ES-I3 (cell line): ENCODE results near the gene CA10.

Experiments
- H3K36me3 ChIP-seq: 2 replicates; pipeline ENCODE4 v1.6.1; 2013; ENCODE audit warnings: mild to moderate bottlenecking, low read length, control low read depth, moderate library complexity; ENCODE audit not compliant: insufficient read depth
- H3K4me1 ChIP-seq: 2 replicates; pipeline ENCODE4 v1.6.1; 2013; ENCODE audit warnings: mild to moderate bottlenecking, control low read depth, low read length; ENCODE audit not compliant: insufficient read depth
- H3K9ac ChIP-seq: 2 replicates; pipeline ENCODE4 v1.6.1; 2013; ENCODE audit warnings: low read depth, mild to moderate bottlenecking, low read length, moderate library complexity
- H3K9me3 ChIP-seq: 2 replicates; pipeline ENCODE4 v1.6.1; 2013; ENCODE audit warnings: mild to moderate bottlenecking, low read length, moderate library complexity; ENCODE audit not compliant: control insufficient read depth, insufficient read depth

Gene CA10

GRCh38 chr17:51661403-51661802, 497.1 kb downstream of the CA10 start:
- no peaks in the 10 kb centered on the region for H3K4me1 ChIP-seq
- no peaks in the 10 kb centered on the region for H3K36me3 ChIP-seq
- H3K9me3 ChIP-seq: no peaks in the 10 kb centered on the region
- H3K9ac ChIP-seq: no peak overlapping the region

DNA sequence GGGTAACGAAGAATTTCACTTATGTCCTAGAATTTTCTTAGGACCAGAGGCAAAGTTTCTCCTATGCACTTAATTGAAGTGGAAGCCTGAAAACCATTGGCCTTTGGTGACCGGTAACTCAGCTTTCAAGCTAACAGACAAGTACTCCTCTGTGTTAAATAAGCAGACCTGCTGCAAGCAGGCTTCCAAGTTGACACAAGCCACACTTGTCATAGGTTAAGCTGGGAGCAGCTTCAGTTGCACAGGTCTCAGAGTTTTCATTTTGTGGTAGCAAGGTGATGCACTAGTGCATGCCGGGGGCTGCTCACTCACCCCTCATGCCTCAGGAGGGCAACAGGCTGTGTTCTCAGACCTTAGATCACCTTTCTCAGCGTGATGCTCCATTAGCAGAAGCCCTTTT, 498.2 kb downstream of the CA10 start:
- no peaks in the 10 kb centered on the region for H3K9me3 ChIP-seq
- no peak overlapping the region for H3K9ac ChIP-seq
- no peaks in the 10 kb centered on the region for H3K4me1 ChIP-seq
- no peaks in the 10 kb centered on the region for H3K36me3 ChIP-seq

DNA sequence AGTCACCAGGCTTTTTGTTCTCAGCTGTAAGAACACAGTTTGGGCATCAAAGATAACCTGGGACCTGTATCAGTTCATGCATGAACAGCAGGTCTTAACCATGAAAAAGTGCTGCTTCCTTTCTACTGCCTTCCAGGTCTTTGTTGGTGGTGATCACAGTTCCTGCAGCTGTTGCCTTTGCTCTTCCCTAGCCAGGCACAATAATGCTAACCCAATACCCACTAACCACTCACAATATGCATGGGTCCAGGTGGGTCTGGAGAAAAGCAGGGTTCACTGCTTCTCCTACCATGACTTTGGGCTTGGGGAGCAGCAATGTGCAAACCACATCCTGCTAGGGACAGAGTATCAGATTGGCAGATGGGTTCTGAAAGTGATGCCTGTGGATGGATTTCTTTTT, 501.3 kb downstream of the CA10 start:
- no peaks in the 10 kb centered on the region for H3K4me1 ChIP-seq
- H3K9ac ChIP-seq: no peak overlapping the region
- no peaks in the 10 kb centered on the region for H3K36me3 ChIP-seq
- no peaks in the 10 kb centered on the region for H3K9me3 ChIP-seq

DNA sequence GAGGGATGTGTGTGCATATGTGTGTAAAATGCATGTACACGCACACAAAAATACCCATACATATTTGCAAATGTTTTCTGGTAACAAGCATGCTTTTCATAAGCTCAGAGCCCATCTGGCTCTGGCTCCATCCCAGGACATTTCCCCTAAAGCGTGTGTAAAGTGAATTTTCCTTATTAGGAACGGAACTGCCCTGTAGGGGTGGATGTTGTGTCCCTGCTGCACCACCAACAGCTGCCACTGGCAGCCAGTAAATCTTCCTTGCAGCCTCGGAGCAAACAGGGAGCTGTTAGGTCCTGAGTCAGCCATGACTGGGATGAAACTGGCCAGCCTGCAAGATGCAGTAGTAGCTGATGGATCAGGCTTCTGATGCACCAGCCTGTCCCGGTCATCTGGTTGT, 504.6 kb downstream of the CA10 start:
- H3K4me1 ChIP-seq: no peaks in the 10 kb centered on the region
- H3K36me3 ChIP-seq: no peaks in the 10 kb centered on the region

GRCh38 chr17:51652529-51652928, 506.0 kb downstream of the CA10 start:
- Histone ChIP-seq H3K9me3 (no peaks in the 10 kb centered on the region), H3K4me1 (peaks cover 3% of the 10 kb centered on the region; the same call in 1 of the 2 replicates), H3K36me3 (no peaks in the 10 kb centered on the region), H3K9ac (no peak overlapping the region)

More for the DNA sequence above, 504.6 kb downstream of the CA10 start:
- no peak overlapping the region for H3K9ac ChIP-seq
- H3K9me3 ChIP-seq: no peaks in the 10 kb centered on the region

DNA sequence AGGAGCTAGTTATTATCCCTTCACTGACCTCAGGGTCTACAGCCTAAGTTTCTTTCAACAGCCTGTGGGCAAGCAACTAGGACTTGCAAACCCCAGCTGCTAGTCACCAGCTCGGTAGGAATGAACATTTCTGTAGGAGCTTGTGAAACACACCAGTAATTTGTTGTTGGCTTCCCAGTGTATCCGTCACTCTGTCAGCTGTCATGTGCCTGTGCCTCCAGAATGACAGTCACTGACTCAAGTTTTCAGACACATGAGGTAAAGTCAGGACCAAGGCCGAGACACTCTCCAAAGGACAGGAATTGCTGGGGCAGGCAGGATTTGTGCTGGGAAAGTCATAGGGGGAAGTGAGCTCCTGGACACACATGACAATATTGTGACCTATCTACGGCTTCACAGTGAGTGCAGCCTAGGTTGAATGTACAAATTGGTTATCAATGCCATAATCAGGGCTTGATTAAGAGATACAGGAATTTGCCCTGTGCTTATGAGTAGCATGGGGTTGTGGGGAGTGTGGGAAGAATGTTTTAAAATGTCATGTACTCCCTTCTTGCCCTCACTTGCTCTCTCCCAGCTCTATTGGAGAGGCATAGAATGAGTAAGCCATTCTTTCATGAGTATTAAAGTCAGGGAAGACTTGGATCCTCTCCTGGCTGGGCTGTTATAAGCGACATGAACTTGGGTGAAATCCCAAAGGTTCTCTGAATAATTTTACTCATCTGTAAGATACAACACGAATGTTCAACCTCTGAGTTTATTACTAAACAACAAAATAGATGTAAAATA, 506.8 kb downstream of the CA10 start:
- peaks cover 8% of the 10 kb centered on the region for H3K4me1 ChIP-seq
- H3K9me3 ChIP-seq: no peaks in the 10 kb centered on the region
- H3K36me3 ChIP-seq: no peaks in the 10 kb centered on the region
- no peak overlapping the region for H3K9ac ChIP-seq

- Histone ChIP-seq H3K9ac (no peak overlapping the region), H3K9me3 (no peaks in the 10 kb centered on the region), H3K36me3 (no peaks in the 10 kb centered on the region), H3K4me1 (peaks cover 9% of the 10 kb centered on the region)
Observed at GRCh38 chr17:51650772-51651171, 507.7 kb downstream of the CA10 start.

- Histone ChIP-seq H3K9me3 (no peaks in the 10 kb centered on the region), H3K36me3 (no peaks in the 10 kb centered on the region), H3K4me1 (peaks cover 9% of the 10 kb centered on the region), H3K9ac (no peak overlapping the region)
Observed at GRCh38 chr17:51650202-51650601, 508.3 kb downstream of the CA10 start.

GRCh38 chr17:51647826-51648225, 510.7 kb downstream of the CA10 start:
- H3K4me1 ChIP-seq: peaks cover 9% of the 10 kb centered on the region
- H3K9me3 ChIP-seq: no peaks in the 10 kb centered on the region
- no peaks in the 10 kb centered on the region for H3K36me3 ChIP-seq
- no peak overlapping the region for H3K9ac ChIP-seq

DNA sequence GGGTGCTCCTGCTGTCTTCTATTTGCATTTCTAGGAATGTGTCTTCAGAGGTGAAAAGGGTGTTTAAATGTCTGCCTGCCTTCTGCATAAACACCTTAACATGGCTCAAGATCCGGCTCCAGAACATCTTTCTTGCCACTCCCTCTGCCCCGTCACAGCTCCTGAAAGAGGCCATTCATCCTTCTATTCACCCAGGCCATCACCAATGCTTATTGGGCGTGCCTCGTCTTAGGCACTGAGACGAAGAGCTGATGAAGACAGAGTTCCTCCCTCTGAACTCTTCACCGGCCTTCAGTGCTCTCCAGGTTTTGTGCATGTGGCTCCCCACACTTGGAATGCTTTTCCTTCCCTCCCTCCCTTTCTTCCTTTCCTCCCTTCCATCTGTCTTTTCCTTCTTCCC, 511.4 kb downstream of the CA10 start:
- H3K9me3 ChIP-seq: no peaks in the 10 kb centered on the region
- H3K4me1 ChIP-seq: peaks cover 9% of the 10 kb centered on the region
- no peaks in the 10 kb centered on the region for H3K36me3 ChIP-seq
- H3K9ac ChIP-seq: no peak overlapping the region

- H3K36me3 ChIP-seq: no peaks in the 10 kb centered on the region
- H3K4me1 ChIP-seq: peaks cover 9% of the 10 kb centered on the region
- H3K9me3 ChIP-seq: no peaks in the 10 kb centered on the region
- H3K9ac ChIP-seq: no peak overlapping the region
Observed at GRCh38 chr17:51646539-51646938, 512.0 kb downstream of the CA10 start.

DNA sequence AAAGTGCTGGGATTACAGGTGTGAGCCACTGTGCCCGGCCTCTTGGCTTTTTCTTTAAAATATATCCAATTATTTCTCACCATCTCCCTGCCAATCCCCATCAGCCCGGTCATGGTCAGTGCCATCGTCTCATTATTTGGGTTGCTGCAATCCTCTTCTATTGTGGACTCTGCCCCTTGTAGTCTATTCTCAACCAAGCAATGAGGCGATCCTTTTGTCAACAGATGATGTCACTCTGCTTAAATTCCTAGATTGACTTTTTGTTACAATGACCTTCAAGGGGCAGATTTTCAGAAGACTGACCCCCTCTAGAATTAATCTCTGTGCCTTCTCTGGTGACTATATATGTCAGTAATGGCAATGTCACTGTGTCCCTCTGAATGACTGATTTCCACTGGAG, 513.5 kb downstream of the CA10 start:
- H3K36me3 ChIP-seq: no peaks in the 10 kb centered on the region
- H3K9me3 ChIP-seq: no peaks in the 10 kb centered on the region
- no peak overlapping the region for H3K9ac ChIP-seq
- peaks cover 9% of the 10 kb centered on the region for H3K4me1 ChIP-seq

DNA sequence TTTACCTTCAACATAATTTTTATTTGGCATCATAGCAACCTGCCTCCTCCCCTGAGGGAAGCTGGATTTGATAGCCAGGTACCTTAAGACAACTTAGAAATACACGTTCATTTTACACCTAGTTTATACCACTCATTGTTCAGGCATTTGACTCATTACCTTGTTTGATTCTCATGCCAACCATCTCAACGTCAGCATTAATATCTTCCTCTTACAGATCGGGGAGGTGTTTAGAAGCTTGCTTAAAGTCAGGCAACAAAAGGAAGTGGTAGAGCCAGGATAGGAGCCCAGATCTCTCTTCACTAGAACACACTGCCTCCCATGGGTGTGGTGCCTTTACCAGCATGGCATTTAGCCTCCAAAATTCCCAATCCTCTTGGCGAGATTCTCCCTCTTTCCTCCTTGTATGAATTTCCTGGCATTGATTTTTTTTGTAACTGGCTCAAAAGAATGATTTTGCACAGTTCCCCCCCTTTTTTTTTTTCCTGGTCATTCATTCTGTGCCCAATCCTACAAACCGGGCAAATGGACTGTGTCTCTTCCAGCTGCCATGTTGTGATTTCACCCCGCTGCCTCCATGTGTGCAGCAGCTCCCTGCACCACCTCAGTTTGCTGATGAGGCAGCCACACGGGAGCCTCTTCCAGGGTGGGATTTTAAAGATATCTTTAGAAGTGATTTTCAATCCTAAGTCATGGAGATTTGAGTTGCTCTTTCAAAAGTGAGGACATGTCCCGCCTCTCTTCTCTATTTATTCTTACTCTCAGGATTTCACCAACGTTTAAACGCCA, 514.6 kb downstream of the CA10 start:
- H3K9ac ChIP-seq: no peak overlapping the region
- H3K36me3 ChIP-seq: no peaks in the 10 kb centered on the region
- peaks cover 20% of the 10 kb centered on the region for H3K4me1 ChIP-seq
- H3K9me3 ChIP-seq: no peaks in the 10 kb centered on the region

GRCh38 chr17:51642029-51642428, 516.5 kb downstream of the CA10 start:
- Histone ChIP-seq H3K9ac (no peak overlapping the region), H3K36me3 (no peaks in the 10 kb centered on the region), H3K4me1 (peaks cover 16% of the 10 kb centered on the region), H3K9me3 (no peaks in the 10 kb centered on the region)

- peaks cover 13% of the 10 kb centered on the region for H3K4me1 ChIP-seq
- H3K9me3 ChIP-seq: no peaks in the 10 kb centered on the region
Observed at GRCh38 chr17:51640108-51640622, 518.3 kb downstream of the CA10 start.

More at GRCh38 chr17:51640108-51640622, 518.3 kb downstream of the CA10 start:
- Histone ChIP-seq H3K36me3 (no peaks in the 10 kb centered on the region), H3K9ac (no peak overlapping the region)
